Activated CD8-positive, alpha-beta memory T cell treated with anti-CD3 and anti-CD28 coated beads, Interleukin-2, amount 50 U/mL, for 24 hours (primary cell): ENCODE results near the gene SLC39A10.

Experiments
- DNase-seq: peaks from one replicate; pipeline ENCODE4 v3.0.0-alpha.2; 2020; ENCODE audit errors: extremely low read depth

The SLC39A10 gene

DNA sequence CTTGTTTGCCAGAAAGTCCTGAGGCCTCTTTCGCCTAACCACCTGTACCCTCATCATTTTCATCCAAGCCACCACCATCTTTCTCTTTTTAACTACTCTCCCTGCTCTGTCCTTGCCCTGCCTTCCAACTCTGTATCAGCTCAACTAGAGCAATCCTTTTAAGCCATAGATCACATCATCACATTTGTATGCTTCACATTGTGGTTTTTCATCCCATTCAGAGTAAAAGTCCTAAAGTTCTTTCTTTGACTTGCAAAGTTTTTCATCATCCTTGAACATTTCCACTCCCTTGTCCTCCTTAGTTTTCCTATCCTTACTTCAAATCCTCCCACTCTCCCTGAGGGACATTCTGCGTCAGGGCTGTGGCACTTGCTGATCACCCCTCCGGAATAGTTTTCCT is 73.9 kb downstream of the SLC39A10 start:
- no peak for DNase-seq

DNA sequence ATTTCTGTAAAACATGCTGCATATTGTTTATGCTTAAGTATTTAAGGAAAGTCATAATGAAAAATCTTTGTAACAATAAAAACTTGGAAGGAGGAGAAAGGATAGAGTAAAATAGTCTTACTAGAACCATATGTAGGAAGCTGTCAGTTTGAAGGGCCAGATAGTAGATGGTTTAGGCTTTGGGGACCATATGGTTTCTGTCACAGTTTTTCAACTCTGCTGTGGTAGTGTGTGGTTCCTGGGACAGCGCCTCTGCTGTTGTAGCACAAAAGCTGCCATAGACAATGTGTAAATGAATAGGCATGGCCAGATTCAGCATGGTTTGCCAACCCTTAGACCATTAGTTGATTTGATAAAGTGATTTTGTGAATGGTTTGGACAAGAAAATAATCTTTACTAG is 75.5 kb downstream of the SLC39A10 start:
- DNase-seq = no peak

DNA sequence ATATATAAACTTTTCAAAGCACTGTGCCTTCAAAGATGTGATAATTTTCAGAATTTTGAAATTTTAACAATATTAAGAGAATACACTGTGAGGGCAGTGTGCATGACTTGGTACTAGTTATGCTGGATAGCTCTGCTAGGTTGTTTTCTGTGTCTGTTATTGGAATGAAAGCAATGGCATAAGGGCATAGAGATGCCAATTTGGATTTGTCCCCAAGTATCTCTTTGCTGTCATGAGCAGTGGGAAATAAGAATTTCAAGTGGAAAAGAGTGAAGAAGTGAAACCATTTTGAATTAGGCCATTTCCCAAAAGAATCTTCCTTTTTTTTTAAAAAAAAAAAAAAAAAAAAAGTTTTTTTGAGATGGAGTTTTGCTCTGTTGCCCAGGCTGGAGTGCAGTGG is 76.8 kb downstream of the SLC39A10 start:
- DNase-seq = no peak

DNA sequence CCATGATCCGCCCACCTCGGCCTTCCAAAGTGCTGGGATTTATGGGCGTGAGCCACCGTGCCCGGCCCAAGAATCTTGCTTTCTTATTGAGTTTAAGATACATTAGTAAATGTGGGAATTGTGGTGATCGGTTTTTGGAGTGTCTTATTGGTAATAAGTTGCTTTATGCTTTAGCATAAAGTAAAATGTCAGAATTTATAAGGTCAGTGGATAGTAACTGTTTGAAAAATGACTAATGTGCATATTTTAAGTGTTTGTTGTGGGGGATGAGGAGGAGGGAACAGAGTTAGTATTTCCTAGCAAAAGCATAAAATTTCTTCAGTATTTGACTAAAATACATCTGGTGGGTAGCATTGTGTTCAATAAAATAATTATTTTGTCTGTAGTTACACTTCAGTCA is 77.4 kb downstream of the SLC39A10 start:
- DNase-seq = no peak

DNA sequence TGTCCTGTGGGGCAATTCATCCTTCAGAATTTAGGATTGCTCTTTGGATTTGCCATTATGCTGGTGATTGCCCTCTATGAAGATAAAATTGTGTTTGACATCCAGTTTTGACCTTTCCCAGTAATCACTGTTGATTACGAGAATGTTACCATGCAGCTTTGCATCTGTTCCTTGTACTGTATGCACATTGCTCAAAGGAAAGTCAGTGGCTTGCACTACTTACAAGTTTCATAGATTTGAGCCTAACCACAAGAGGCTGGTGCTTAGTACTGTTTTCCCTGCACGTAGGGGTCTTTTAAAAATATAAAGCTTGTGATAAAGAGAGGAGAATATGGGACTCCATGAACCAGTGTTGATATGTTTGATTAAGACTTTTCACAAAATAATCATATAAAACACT is 77.9 kb downstream of the SLC39A10 start:
- DNase-seq = no peak

DNA sequence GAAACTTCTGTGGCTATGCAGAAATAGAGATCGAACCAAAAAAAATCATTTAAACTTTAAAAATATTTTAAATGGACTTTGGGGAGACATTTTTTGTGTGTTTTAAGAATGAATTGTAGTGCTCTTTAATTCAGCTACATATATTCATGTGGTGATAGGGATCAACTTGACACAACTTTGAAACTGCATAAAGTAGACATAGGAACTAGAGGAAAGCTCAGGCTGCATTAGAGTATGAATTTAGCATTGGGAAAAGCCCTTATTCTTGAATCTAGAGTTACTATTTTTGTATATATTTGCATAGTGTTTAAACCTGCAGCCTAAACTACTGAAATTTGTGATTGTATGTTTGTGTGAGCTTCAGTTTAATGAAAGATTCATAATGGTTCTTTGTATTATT is 78.3 kb downstream of the SLC39A10 start:
- DNase-seq = no peak

DNA sequence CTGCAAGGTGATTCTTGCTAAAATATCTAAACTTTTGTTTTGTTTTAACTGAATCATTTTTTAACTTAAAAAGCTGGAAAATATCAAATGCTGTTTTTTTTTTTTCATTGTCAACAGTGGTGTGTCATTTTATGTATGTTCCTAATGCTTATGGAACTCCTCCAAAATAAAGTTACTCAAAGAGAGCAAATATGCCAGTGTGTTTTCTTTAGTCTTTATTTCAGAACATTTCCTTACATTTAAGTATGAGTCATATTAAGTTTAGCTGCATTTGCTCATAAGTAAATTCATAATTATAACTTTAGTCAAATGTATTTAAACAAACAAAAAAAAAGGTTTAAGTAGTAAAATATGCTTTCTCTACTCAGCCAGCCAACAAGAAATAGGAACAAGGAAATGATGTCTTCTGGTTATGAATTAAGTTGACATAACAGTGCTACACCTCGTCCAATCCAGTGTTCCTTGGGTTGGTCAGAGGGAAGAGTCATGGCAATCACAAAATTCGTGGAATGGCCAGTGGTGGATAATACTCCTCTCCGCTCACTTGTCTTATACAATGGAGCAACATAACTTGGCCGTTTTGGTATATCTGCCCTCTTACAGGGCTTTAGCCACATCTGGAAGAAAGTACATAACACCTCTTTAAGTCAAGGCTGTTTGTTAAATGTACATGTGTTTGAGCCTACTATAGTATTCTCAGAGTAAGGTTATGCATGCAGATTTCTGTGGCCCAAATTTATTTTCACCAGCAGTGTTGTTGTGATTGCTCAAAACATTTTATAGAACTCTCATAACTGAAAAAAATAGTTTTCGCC is 80.7 kb downstream of the SLC39A10 start:
- no peak for DNase-seq

DNA sequence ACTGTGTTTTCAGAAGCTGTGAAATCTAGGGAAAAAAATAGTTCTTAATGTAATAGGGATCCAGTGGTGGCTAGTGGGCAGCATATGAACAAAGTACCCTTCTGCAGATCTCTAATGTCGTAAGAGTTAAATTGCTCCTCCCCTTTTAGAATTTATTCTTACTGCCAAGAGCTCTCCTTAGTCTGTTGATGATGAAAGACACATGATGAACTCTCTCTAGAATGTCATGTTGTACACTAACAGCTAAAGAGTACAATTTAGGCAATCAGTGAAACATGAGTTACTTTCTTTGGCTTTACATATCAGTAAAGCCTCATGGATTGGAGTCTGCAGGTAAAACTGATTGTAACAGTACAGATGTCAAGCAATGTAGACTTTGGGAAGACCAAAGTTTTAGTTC is 84.2 kb downstream of the SLC39A10 start:
- no peak for DNase-seq

DNA sequence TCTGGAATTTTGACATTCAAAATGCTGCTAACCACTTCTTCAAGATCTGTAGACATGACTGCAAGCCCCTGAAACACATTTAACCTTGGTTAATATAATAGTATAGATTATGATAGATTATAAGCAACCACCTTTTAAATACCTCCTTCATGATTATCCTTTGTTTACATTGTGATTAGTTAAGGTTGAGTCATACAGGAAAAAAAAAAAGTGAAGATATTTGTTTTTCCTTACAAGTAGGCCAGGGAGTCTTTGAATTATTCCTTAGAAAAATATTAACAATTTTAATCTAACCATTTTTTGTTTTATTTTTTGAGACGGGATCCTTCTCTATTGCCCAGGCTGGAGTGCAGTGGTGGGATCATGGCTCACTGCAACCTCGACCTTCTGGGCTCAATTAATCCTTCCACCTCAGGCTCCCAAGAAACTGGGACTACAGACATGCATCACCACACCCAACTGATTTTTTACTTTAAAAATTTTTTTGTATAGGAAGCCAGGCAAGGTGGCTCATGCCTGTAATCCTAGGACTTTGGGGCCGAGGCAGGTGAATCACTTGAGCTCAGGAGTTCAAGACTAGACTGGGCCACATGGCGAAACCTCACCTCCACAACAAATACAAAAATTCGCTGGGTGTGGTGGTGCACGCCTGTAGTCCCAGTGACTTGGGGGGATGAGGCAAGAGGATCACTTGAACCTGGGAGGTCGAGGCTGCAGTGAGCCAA is 99.4 kb downstream of the SLC39A10 start:
- no peak for DNase-seq

DNA sequence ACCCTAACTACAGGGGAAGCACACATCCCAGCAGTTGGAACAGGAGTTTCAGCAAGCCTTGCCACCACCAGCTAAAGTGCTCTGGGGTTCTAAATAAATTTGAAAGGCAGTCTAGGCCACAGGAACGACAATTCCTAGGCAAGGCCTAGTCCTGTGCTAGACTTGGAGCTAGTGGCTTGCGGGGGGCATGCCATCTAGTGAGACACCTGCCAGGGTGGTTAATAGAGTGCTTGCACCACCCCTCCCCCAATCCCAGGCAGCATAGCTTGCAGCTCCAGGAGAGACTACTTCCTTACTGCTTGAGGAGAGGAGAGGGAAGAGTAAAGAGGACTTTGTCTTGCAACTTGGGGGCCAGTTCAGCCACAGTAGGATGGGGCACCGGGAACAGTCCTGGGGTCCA is 101.8 kb downstream of the SLC39A10 start:
- DNase-seq = no peak

DNA sequence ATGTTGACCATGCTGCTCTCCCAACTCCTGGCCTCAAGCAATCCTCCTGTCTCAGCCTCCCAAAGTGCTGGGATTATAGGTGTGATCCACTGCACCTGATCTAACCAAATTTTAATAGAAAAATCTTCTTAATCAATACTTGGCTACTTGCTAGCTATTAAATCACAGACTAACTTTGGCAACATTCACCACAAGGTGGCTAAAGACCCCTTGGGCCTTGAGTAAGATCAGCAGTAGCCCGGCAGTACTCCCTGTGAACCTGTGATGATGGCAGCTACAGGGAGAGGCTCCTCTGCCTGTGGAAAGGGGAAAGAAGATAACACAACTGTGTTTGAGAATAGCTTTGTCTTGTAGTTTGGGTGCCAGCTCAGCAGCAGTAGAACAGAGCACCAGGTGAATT is 102.9 kb downstream of the SLC39A10 start:
- DNase-seq = no peak

DNA sequence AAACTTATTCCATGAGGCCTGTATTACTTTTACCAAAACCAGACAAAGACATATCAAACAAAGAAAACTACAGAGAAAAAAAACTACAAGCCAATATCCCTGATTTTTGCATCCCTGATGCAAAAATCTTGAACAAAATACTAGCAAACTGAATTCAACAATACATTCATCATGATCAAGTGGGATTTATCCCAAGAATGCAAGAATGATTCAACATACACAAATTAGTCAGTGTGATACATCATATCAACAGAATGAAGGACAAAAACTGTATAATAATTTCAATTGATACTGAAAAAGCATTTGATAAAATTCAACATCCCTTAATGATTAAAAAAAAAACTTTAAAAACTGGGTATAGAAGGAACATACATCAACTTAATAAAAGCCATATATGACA is 106.8 kb downstream of the SLC39A10 start:
- DNase-seq = no peak

DNA sequence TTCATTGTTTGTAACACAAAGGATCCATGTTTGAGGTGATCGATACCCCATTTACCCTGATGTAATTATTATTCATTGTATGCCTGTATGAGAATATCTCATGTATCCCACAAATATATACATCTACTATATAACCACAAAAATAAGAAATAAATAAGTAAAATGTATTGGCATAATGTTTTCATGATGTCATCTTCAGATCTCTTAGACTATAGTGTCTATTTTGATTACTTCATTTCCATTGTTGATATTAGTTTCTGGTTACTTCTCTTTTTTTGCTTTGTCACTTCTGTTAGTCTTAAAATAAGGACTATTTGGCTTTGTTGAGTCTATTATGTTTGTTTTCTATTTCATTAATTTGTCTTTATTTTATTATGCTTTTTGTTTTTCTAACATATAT is 109.7 kb downstream of the SLC39A10 start:
- no peak for DNase-seq

DNA sequence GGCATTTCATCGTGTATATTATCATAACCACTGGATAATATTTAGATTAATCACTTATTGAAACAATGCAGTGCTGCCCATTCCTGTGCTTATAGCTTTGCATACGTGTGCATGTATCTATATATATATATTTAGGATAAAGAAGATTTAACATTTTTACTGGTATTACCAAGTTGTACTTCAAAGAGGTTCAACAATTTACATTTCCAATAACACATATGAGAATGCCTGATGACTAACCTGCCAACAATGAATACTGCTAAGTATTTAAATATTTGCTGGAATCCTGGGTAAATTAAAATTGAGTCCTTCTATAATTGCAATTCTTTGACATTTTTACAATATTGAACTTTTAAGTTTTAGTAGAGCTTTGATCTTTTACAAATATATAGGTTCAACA is 111.4 kb downstream of the SLC39A10 start:
- DNase-seq = no peak

DNA sequence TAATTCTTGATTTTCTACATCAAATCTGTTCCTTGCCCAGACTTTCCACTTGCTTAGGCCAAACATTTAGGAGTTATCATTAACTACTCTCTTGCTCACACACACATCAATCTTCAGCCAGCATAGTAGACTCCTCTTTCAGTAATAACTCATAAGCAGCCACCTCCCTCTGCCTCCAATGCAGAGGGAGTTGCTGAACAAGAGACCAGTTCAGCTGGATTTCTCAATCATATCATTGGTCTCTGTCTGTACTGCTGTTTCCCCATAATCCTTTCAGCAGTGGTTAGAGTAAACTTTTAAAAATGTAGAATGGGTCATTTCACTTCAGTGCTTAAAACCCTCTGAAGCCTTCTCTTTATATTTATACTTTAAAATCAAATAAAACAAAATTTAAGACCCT is 112.9 kb downstream of the SLC39A10 start:
- DNase-seq = no peak

DNA sequence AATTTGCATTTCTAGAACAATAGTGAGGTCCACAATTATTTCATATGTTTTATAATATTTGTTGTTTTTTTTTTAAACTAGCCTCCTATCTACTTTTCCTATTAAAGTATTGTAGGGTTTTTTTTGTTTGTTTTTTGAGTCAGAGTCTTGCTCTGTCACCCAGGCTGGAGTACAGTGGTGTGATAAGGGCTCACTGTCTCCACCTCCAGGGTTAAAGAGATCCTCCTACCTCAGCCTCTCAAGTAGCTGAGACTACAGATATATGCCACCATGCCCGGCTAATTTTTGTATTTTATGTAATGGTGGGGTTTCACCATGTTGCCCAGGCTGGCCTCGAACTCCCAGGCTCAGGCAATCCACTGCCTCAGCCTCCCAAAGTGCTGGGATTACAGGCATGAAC is 122.5 kb downstream of the SLC39A10 start:
- DNase-seq = no peak

DNA sequence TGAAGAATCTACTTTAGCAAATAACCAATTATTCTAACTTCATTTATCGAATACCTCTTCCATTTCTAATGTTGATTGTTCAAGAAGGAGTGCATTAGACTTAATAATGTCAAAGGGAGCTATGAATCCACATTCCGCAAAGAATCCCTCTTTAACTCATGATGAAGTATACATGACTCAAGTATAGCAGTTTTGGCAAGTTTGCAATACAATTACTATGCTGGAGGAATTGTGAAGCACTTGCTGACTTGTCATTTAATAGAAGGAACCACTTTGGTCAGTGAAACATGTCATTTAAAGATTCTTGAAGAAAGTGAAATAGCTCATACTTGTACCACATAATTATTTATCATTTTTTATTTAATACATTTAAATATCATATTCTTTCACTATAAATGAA is 125.1 kb downstream of the SLC39A10 start:
- DNase-seq = no peak
